HCT116 (cell line): ENCODE measurements around the gene GIMAP8.

Experiments used
- CBX3 ChIP-seq: IDR thresholded peaks from 2 replicates; pipeline ENCODE4 v1.6.1; 2012; ENCODE audit warnings: low read depth
- CEBPB ChIP-seq: IDR thresholded peaks from 2 replicates; pipeline ENCODE4 v1.6.1; 2012; ENCODE audit warnings: low read depth
- CTCF ChIP-seq, 3 experiments: fragments of 200-600 bp in 1 of 3; sonication (generic) in 1 of 3; IDR thresholded peaks in 2 of 3; conservative IDR thresholded peaks in 1 of 3; 2 replicates each; pipeline ENCODE4 v1.5.1; 2012 to 2017; ENCODE audit warnings: low read depth in 2 of 3, low read length in 2 of 3, antibody characterized with exemption in 1 of 3, borderline replicate concordance in 1 of 3, control low read depth in 1 of 3, mild to moderate bottlenecking in 1 of 3, mixed read lengths in 1 of 3, mixed run types in 1 of 3, moderate library complexity in 1 of 3; ENCODE audit not compliant: insufficient read depth in 1 of 3
- EZH2 ChIP-seq: fragments of 200-600 bp; sonication (generic); IDR thresholded peaks from 2 replicates; pipeline ENCODE4 v1.6.1; 2017; ENCODE audit warnings: antibody characterized with exemption, mixed run types
- EZH2phosphoT487 ChIP-seq: fragments of 200-600 bp; IDR thresholded peaks from 2 replicates; pipeline ENCODE4 v1.6.1; 2018; ENCODE audit warnings: antibody characterized with exemption, borderline replicate concordance
- FOSL1 ChIP-seq: IDR thresholded peaks from 2 replicates; pipeline ENCODE4 v1.6.1; 2012; ENCODE audit warnings: low read depth
- JUND ChIP-seq: IDR thresholded peaks from 2 replicates; pipeline ENCODE4 v1.6.1; 2012
- POLR2A ChIP-seq: IDR thresholded peaks from 2 replicates; pipeline ENCODE4 v1.7.0; 2011; ENCODE audit warnings: borderline replicate concordance; ENCODE audit not compliant: insufficient read depth, insufficient read length; ENCODE audit errors: extremely low read depth
- POLR2AphosphoS5 ChIP-seq: IDR thresholded peaks from 2 replicates; pipeline ENCODE4 v1.6.1; 2011; ENCODE audit warnings: mild to moderate bottlenecking, low read depth, low read length, moderate library complexity
- RAD21 ChIP-seq: IDR thresholded peaks from 2 replicates; pipeline ENCODE4 v1.6.1; 2012; ENCODE audit warnings: low read depth, mild to moderate bottlenecking
- SRF ChIP-seq: IDR thresholded peaks from 2 replicates; pipeline ENCODE4 v1.6.1; 2012; ENCODE audit warnings: low read depth
- ZNF274 ChIP-seq: fragments of 200-500 bp; sonication (Bioruptor generic); IDR thresholded peaks from 2 replicates; pipeline ENCODE4 v1.6.1; 2014; ENCODE audit warnings: mild to moderate bottlenecking, low read depth, low read length, inconsistent platforms
- TF ChIP-seq, protein P1 (sequence below): IDR thresholded peaks from 2 replicates; pipeline ENCODE4 v1.6.1; 2012

- TF ChIP-seq CTCF (IDR thresholded peaks at IDR 0.05 in 2 of 3, conservative IDR thresholded peaks at IDR 0.05 in 1 of 3; ENCODE audit: borderline replicate concordance in 1 of 3, insufficient read depth in 1 of 3, low read depth in 2 of 3, low read length in 2 of 3) (no peak), RAD21 (no peak), EZH2 (no peak), EZH2phosphoT487 (no peak), POLR2A (no peak), POLR2AphosphoS5 (no peak), ZNF274 (no peak), CEBPB (no peak), SRF (no peak), FOSL1 (no peak), JUND (no peak), CBX3 (no peak)
- TF ChIP-seq, protein P1, sequence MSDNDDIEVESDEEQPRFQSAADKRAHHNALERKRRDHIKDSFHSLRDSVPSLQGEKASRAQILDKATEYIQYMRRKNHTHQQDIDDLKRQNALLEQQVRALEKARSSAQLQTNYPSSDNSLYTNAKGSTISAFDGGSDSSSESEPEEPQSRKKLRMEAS = no peak
These were observed 1.5 kb downstream of the GIMAP8 start for GRCh38 chr7:150451833-150452461.
